ENCODE data around the gene ZNF175. TPM values are rescaled to one million over a fixed set of nuclear protein-coding genes. Genes with fewer than 3 reads are reported as not detected.
A peak's percentile ranks its signal among the peaks of the same experiment; 100 is the strongest.

ZNF175 gene
- total RNA-seq, 1 donor from 2014 or later = 12.5 TPM

DNA sequence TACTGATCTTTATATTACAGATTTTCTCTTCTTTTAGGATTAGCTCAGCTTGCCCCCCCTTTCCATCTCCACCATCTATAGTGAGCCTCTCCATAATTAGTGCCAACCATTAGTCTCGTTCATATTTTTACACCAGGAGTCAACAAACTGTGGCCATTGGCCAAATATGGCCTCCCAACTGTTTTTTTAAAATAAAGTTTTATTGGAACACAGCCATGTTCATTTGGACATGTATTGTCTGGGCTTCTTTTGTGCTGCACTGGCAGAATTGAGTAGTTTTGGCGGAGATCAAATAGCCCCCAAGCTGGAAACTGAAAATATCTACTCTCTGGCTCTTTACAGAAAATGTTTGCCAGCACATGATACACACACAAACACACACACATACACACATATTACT lies 18.4 kb downstream of the ZNF175 start:
- no peak for DNase-seq (ENCODE audit: low read depth)

DNA sequence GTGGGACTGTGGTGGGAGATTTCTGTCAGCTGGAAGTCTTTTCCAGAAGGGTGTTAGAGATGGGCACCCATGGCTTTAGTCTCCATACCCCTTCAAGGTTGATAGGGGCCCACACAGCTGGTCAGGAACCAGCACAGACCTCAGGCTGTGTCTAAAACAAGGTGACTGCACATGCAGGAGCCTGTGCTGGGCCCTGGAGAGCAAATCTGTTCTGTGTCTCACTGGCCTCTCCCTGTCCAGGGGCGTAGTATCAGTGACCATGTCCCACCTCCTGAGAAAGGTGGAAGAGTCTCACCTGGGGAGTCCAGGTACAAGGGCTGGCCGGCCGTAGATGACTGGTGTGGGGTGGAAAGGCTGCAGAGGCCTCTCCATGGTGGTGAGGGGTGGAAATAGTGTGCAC lies 19.4 kb downstream of the ZNF175 start:
- no peak for DNase-seq (ENCODE audit: low read depth)

GRCh38 chr19:51592521-51592920 lies 21.4 kb downstream of the ZNF175 start:
- DNase-seq (ENCODE audit: low read depth) = no peak

DNA sequence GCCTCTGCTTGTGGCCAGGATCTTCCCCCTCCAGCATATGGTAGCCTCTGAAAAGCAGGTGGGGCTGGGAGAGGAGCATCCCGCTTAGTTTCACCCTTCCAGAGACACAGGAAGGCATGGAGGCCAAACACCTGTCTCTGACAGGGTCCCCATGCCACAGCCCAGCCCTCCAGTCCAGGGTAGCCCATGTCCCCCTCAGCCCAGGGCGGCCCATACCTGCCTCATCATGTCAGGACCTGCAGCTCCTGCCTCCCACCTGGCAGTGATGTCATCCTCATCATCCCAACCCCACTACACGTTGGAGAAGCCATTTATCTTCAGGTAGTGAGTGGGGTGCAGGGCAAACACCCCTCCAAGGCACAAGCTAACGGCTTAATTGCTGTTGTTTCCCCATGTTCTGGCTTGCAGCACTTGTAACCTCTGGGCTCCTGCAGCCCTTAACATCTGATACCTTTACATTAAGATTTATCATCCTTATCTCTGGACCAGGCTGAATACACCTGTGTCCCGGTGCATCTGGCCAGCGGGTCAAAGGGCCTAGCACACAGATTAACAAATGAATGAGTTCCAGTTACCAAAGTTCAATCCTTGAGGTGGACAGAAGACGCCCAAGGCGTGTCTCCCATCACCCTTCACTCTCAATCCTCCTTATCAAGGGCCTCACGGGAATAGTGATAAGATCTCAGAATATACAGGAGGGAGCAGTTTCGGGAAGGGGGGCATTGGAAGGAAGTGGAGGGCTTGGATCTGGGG lies 22.2 kb downstream of the ZNF175 start:
- no peak for DNase-seq (ENCODE audit: low read depth)

DNA sequence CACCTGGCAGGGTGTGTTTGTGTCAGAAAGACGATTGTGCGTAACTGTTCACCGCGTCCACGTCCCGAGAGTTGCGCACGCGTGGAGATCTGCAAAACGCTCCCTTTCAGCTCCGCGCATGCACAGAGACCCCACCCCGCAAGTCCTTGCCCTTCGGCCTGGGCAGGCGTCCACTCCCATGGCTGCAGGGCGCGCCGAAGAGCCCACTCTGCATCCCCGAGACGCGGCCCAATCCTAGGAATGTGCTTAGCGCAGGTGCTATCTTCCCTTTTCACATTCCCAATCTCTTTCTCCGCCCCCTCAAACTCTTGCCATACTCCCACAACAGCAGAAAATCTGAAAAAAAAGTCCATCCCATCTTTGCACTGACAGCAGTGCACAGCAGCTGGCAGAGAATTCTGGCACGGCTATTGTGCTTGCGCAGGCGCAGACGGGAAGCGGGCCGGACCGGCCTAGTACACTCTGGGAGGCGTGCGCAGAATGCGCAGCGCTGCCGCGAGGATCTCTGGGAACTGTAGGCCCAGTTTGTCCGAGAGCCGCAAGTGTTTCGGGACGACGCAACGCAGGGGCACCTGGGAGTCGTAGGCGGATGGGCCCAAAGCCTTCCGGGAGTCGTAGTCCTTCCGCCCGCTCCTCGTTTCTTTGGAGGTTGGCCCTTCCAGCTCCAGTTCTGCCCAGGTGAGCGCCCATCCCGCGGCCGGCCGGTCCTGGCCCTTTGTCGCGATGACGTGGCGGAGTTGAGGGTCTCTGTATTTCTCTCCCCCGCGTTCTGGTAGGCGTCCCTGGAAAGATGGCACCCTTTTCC lies 23.1 kb downstream of the ZNF175 start:
- peak; percentile 93 for DNase-seq (ENCODE audit: low read depth)

DNA sequence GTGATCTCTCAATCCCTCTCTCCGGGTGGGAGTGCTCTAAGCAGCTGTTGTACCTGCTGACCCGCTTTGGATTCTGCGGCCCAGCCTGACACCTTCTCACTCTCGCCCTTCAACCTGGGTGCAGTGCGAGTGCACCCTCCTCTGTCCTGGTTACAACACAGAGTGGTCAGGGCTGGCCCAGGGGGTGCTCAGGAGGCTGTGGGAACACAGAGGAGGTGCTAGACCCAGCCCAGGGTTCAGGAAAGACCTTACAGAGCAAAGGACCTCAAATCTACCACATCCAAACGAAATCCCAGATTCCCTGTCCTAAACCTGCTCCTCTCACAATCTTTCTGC lies 23.7 kb downstream of the ZNF175 start:
- DNase-seq (ENCODE audit: low read depth) = no peak

DNA sequence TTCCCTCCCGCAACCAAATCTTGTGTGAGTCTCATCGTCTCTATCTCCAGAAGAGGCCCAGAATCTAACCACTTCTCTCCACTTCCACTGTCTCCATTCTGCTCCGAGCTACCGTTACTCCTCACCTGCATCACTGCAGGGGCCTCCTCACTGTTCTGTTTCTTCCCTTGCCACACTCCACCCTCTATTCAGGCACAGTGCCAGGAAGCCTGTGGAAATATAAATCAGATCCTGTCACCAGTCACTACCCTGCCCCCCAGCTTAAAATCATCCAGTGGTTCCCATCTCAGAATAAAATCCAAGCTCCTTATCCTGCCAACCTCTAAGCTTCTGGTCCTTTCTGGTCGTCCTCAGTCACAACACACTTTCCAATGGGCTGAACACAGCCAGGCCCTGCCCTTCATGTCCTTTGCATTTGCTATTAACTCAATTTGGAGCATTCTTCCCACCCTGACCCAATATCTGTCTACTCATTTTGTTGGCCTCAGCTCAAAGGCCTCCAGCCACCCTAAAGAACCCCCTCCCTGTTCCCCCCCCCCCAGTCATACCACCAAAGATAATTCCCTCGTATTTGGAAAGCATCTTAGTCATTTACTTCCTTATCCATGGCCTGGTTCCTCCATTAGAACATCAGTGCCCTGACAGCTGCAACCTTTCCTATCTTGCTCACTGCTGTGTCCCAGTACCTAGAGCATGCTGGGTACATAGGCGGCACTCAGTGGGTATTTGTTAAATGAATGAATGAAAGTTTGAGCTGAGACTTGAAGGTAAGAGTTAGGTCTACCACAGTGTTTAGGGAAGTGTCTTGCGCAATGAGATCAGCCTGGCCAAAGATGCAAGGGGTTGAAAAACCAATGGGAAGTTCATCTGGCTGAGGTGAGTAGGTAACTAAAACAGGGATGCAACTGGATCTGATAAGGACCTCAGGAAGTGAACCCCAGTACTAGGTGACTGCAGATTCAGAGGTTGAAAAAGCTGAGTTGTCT lies 24.4 kb downstream of the ZNF175 start:
- no peak for DNase-seq (ENCODE audit: low read depth)

DNA sequence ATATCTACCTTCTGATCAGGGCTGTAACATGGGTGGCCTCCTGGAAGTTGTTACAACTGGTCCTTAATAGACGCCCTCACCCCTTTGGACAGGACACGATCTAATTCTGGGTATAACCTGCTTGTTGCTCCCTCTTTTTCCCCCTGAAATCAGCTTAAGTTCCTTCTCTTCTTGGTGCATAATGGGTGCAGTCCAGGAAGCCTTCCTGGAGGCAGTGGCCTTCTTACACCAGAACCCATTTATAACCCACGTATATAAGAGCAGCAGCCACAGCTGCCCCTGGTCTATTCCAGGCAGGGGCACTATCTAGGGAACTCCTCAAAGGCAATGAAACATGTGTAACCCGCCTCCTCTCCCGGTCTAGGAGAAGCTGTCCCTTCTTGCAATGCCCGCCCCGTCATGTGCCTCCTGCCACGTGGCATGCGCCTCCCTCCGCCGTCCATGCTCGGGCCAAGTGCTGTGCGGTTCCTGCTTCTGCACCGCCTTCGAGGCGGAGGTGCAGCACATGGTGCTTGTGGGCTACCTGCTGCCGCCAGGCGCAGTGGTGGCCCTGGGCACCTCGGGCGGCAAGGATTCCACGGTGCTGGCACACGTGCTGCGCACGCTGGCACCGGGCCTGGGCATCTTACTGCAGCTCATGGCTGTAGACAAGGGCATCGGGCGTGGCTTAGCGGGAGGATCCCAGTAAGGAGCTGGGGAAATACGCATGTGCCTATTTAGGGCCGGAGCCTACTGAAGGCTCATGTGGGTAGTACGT lies 27.3 kb downstream of the ZNF175 start:
- DNase-seq (ENCODE audit: low read depth) = no peak

DNA sequence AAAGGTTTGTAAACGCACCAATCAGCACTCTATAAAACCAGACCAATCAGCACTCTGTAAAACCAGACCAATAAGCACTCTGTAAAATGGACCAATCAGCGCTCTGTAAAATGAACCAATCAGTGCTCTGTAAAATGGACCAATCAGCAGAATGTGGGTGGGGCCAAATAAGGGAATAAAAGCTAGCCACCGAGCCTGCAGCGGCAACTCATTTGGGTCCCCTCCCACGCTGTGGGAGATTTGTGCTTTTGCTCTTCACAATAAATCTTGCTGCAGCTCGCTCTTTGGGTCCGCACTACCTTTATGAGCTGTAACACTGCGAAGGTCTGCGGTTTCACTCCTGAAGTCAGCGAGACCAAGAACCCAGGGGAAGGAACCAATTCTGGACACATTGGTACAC lies 28.0 kb downstream of the ZNF175 start:
- DNase-seq (ENCODE audit: low read depth) = no peak

GRCh38 chr19:51600940-51601580 lies 30.0 kb downstream of the ZNF175 start:
- DNase-seq (ENCODE audit: low read depth) = no peak

GRCh38 chr19:51602189-51602854 lies 31.2 kb downstream of the ZNF175 start:
- DNase-seq (ENCODE audit: low read depth) = no peak

- no peak for DNase-seq (ENCODE audit: low read depth)
Observed at GRCh38 chr19:51607077-51607476, 36.0 kb downstream of the ZNF175 start.

GRCh38 chr19:51607920-51608562 lies 37.0 kb downstream of the ZNF175 start:
- peak; percentile 24 for DNase-seq (ENCODE audit: low read depth)

GRCh38 chr19:51610576-51610975 lies 39.5 kb downstream of the ZNF175 start:
- DNase-seq (ENCODE audit: low read depth) = no peak

DNA sequence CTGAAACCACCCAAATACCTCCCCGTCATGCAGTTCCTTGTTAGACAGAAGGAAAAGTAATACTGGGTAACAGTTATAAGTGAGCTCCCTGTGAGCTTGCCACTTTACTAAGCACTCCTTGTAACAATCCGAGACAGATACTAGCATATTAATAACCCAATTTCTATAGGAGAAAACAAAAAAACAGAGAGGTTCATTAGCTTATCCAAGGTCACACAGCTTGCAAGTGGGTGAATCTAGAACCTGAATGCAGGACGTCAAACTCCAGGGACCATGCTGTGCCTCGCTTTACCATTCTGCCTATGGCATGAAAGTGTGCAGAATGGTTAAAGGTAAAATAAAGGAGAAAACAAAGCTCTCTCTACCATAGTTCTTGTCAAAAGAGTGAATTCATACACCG lies 43.7 kb downstream of the ZNF175 start:
- no peak for DNase-seq (ENCODE audit: low read depth)

- DNase-seq (ENCODE audit: low read depth) = no peak
Observed at GRCh38 chr19:51615991-51616390, 44.9 kb downstream of the ZNF175 start.

- DNase-seq (ENCODE audit: low read depth) = no peak
Observed at GRCh38 chr19:51621178-51621577, 50.1 kb downstream of the ZNF175 start.

DNA sequence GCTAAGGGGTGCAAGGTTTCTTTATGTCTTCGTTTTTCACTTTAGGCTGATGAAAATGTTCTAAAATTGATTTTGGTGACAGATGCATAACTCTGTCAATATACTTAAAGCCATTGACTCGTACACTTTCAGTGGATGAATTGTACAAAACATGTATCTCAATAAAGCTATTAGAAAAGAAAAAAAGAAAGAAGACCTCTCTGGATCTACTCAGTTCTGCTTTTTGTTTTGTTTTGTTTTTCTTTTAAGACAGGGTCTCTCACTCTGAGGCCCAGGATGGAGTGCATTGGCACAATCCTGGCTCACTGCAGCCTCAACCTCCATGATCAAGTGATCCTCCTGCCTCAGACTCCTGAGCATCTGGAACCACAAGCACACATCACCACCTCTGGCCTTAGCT lies 55.6 kb downstream of the ZNF175 start:
- DNase-seq (ENCODE audit: low read depth) = no peak

DNA sequence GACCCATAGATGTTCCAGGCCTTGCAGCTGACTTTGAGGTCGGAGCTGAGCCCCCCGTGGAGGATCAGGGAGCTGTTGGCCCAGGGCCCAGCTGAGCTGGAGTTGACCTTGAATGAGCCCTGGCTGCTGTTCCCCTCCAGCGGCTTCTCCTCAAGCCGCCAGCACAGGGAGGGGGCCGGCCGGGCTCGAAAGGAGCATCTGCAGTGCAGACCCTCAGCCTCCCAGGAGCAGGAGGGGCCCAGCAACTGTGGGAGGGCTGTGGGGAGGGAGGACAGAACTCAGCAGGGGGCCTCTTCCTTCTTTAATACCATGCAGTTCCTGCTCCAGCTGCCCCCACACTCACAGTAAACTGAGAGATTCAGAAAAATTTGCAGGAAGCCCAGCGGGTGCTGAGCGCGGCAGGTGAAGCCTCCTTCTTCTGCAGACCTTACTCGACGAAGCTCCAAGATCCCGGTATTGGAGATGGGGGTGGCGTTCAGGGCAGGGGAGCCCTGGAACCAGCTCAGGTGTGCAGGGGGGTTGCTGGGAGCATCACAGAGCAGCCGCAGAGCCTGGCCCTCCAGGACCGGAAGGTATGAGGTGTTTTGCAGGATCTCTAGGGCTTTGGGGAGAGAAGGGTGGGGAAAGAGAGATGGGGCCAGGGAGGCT lies 56.5 kb downstream of the ZNF175 start:
- DNase-seq (ENCODE audit: low read depth) = no peak
